ENCODE data around the gene COL8A2. TPM values are rescaled to one million over a fixed set of nuclear protein-coding genes. Genes with fewer than 3 reads are reported as not detected.

The COL8A2 gene
- total RNA-seq, 1 experiment from 2014 or later: 2.3 TPM

DNA sequence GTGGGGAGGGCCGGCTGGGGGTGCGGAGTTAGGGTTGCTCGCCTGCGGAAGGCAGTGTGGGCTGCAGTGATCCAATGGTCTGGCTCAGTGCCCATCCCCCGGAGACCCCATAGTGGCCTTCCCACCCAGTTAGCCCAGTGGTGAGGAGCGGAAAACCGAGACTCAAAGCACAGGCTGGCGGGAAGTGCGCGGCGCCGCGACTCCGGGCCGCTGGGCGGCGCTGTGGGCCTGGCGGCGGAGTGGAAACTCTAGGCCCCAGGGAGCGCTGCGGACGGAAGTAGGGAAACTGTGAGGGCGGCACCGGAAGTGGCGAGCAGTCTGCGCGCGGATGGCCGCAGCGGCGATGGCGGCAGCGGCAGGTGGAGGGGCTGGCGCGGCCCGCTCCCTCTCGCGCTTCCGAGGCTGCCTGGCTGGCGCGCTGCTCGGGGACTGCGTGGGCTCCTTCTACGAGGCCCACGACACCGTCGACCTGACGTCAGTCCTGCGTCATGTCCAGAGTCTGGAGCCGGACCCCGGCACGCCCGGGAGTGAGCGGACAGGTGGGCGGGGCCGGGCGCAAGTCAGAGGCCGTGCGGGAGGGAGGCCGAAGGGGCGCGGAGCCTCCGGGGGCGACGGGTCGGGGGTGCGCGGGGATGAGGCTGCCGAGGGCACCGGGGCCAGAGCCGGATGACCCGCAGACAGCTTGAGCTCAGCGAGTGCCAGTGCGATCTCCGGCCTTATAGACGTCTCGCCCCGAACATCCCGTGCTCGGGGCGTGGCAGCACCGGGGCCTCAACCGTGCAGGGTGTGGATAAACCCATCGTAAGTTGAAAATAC lies 36.2 kb downstream of the COL8A2 start, which contains the start of gene ADPRS (continued):
- TF ChIP-seq, protein P1, sequence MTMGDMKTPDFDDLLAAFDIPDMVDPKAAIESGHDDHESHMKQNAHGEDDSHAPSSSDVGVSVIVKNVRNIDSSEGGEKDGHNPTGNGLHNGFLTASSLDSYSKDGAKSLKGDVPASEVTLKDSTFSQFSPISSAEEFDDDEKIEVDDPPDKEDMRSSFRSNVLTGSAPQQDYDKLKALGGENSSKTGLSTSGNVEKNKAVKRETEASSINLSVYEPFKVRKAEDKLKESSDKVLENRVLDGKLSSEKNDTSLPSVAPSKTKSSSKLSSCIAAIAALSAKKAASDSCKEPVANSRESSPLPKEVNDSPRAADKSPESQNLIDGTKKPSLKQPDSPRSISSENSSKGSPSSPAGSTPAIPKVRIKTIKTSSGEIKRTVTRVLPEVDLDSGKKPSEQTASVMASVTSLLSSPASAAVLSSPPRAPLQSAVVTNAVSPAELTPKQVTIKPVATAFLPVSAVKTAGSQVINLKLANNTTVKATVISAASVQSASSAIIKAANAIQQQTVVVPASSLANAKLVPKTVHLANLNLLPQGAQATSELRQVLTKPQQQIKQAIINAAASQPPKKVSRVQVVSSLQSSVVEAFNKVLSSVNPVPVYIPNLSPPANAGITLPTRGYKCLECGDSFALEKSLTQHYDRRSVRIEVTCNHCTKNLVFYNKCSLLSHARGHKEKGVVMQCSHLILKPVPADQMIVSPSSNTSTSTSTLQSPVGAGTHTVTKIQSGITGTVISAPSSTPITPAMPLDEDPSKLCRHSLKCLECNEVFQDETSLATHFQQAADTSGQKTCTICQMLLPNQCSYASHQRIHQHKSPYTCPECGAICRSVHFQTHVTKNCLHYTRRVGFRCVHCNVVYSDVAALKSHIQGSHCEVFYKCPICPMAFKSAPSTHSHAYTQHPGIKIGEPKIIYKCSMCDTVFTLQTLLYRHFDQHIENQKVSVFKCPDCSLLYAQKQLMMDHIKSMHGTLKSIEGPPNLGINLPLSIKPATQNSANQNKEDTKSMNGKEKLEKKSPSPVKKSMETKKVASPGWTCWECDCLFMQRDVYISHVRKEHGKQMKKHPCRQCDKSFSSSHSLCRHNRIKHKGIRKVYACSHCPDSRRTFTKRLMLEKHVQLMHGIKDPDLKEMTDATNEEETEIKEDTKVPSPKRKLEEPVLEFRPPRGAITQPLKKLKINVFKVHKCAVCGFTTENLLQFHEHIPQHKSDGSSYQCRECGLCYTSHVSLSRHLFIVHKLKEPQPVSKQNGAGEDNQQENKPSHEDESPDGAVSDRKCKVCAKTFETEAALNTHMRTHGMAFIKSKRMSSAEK (CRISPR knock-in tag; IDR thresholded peaks at IDR 0.05; ENCODE audit: borderline replicate concordance): no peak
- TF ChIP-seq RORB (CRISPR knock-in tag; IDR thresholded peaks at IDR 0.05) (no peak), ELF4 (CRISPR knock-in tag; IDR thresholded peaks at IDR 0.05; ENCODE audit: low read depth) (no peak), SOX15 (CRISPR knock-in tag; IDR thresholded peaks at IDR 0.05) (no peak), ZNF263 (CRISPR knock-in tag; IDR thresholded peaks at IDR 0.05; ENCODE audit: low read depth) (no peak), ZNF416 (CRISPR knock-in tag; IDR thresholded peaks at IDR 0.05) (no peak)
- TF ChIP-seq, protein P2, sequence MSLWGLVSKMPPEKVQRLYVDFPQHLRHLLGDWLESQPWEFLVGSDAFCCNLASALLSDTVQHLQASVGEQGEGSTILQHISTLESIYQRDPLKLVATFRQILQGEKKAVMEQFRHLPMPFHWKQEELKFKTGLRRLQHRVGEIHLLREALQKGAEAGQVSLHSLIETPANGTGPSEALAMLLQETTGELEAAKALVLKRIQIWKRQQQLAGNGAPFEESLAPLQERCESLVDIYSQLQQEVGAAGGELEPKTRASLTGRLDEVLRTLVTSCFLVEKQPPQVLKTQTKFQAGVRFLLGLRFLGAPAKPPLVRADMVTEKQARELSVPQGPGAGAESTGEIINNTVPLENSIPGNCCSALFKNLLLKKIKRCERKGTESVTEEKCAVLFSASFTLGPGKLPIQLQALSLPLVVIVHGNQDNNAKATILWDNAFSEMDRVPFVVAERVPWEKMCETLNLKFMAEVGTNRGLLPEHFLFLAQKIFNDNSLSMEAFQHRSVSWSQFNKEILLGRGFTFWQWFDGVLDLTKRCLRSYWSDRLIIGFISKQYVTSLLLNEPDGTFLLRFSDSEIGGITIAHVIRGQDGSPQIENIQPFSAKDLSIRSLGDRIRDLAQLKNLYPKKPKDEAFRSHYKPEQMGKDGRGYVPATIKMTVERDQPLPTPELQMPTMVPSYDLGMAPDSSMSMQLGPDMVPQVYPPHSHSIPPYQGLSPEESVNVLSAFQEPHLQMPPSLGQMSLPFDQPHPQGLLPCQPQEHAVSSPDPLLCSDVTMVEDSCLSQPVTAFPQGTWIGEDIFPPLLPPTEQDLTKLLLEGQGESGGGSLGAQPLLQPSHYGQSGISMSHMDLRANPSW (CRISPR knock-in tag; conservative IDR thresholded peaks at IDR 0.05; ENCODE audit: low read depth): no peak
- TF ChIP-seq, protein P3, sequence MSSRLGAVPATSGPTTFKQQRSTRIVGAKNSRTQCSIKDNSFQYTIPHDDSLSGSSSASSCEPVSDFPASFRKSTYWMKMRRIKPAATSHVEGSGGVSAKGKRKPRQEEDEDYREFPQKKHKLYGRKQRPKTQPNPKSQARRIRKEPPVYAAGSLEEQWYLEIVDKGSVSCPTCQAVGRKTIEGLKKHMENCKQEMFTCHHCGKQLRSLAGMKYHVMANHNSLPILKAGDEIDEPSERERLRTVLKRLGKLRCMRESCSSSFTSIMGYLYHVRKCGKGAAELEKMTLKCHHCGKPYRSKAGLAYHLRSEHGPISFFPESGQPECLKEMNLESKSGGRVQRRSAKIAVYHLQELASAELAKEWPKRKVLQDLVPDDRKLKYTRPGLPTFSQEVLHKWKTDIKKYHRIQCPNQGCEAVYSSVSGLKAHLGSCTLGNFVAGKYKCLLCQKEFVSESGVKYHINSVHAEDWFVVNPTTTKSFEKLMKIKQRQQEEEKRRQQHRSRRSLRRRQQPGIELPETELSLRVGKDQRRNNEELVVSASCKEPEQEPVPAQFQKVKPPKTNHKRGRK (CRISPR knock-in tag; IDR thresholded peaks at IDR 0.05; ENCODE audit: borderline replicate concordance): 0 out of 2 replicates have a peak, but pooled peaks have one; percentile 31
- TF ChIP-seq, protein P4, sequence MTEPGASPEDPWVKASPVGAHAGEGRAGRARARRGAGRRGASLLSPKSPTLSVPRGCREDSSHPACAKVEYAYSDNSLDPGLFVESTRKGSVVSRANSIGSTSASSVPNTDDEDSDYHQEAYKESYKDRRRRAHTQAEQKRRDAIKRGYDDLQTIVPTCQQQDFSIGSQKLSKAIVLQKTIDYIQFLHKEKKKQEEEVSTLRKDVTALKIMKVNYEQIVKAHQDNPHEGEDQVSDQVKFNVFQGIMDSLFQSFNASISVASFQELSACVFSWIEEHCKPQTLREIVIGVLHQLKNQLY (CRISPR knock-in tag; IDR thresholded peaks at IDR 0.05): peak; percentile 47; the same call in 1 of the 2 replicates
- TF ChIP-seq, protein P5, sequence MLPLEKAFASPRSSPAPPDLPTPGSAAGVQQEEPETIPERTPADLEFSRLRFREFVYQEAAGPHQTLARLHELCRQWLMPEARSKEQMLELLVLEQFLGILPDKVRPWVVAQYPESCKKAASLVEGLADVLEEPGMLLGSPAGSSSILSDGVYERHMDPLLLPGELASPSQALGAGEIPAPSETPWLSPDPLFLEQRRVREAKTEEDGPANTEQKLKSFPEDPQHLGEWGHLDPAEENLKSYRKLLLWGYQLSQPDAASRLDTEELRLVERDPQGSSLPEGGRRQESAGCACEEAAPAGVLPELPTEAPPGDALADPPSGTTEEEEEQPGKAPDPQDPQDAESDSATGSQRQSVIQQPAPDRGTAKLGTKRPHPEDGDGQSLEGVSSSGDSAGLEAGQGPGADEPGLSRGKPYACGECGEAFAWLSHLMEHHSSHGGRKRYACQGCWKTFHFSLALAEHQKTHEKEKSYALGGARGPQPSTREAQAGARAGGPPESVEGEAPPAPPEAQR (CRISPR knock-in tag; IDR thresholded peaks at IDR 0.05): no peak
- TF ChIP-seq, protein P6, sequence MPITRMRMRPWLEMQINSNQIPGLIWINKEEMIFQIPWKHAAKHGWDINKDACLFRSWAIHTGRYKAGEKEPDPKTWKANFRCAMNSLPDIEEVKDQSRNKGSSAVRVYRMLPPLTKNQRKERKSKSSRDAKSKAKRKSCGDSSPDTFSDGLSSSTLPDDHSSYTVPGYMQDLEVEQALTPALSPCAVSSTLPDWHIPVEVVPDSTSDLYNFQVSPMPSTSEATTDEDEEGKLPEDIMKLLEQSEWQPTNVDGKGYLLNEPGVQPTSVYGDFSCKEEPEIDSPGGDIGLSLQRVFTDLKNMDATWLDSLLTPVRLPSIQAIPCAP (CRISPR knock-in tag; IDR thresholded peaks at IDR 0.05): peak; percentile 92

DNA sequence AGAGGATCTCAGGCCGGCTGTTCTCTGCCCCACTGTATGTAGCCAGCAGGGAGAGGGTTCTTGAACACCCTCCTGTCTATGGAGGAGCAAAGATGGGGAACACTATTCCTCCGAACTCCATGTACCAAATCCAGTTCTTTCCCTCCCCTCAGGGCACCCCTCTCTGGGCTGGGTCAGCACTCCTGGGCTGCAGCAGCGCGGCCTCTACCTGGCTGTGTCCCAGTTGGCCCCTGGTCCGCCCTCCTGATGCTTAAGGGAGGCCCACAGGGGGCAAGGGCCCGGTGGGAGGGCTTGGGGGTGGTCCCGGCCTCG lies 36.8 kb downstream of the COL8A2 start:
- CTCF ChIA-PET: interaction anchor here (0.6 kb wide), 1 partner anchor 36 kb away, joined by 3 read pairs; no protein-coding TSS in a partner anchor
- Mint-ChIP-seq H3K27ac (no peak overlapping the region), H3K36me3 (peaks cover 16% of the 10 kb centered on the region), H3K27me3 (ENCODE audit: low read depth) (peaks cover 2% of the 10 kb centered on the region), H3K4me1 (peaks cover 13% of the 10 kb centered on the region), H3K4me3 (peak overlapping the region; percentile 30; the same call in 1 of the 2 replicates), H3K9me3 (no peaks in the 10 kb centered on the region)
- POLR2A ChIA-PET: no interaction called here
- no peak for TF ChIP-seq TEAD4 (CRISPR knock-in tag; IDR thresholded peaks at IDR 0.05)
- TF ChIP-seq ZNF423 (CRISPR knock-in tag; IDR thresholded peaks at IDR 0.05): peak; percentile 44; the same call in 1 of the 2 replicates
- no peak for TF ChIP-seq TCF7 (CRISPR knock-in tag; IDR thresholded peaks at IDR 0.05; ENCODE audit: low read depth)
- no peak for DNase-seq (ENCODE audit: low spot score)
- ATAC-seq: no peak
